ENCODE results near the gene TBC1D22A. TPM values are rescaled to one million over a fixed set of nuclear protein-coding genes. Genes with fewer than 3 reads are reported as not detected.

The TBC1D22A gene
- polyA plus RNA-seq, 4 donors: 17.7 to 26.4 (median 21.0) TPM

- WGBS, 3 donors: 97% methylated on average over 5 of the region's 5 CpGs
- peaks cover 0 to 6% (median 0%) of the 10 kb centered on the region in 3 donors for H3K36me3 ChIP-seq (ENCODE audit: control insufficient read depth in 3 of 3, insufficient read depth in 2 of 3, low read depth in 1 of 3, low read length in 3 of 3)
These were observed 344.4 kb downstream of the TBC1D22A start for GRCh38 chr22:47106806-47107205.

GRCh38 chr22:47107431-47107830 is 345.0 kb downstream of the TBC1D22A start:
- 79 to 87% (median 80%) methylated on average over 2 of the region's 2 CpGs for WGBS, 3 donors
- FAIRE-seq: no peak

More at GRCh38 chr22:47106806-47107205, 344.4 kb downstream of the TBC1D22A start:
- H3K4me1 ChIP-seq (ENCODE audit: control insufficient read depth in 3 of 3, insufficient read depth in 2 of 3, low read depth in 1 of 3, low read length in 2 of 3): peaks cover 0 to 3% (median 0%) of the 10 kb centered on the region in 3 donors
- no peaks in the 10 kb centered on the region for H3K9me3 ChIP-seq (ENCODE audit: control insufficient read depth in 2 of 2, insufficient read depth in 1 of 2, low read depth in 1 of 2, low read length in 1 of 2)
- H3K27ac ChIP-seq (ENCODE audit: low read depth in 1 of 3, low read length in 2 of 3): no peak overlapping the region
- no peak overlapping the region for H3K4me3 ChIP-seq (ENCODE audit: low read depth in 1 of 3, low read length in 3 of 3)
- DNase-seq: no peak
- no peak for FAIRE-seq
- no peaks in the 10 kb centered on the region for H3K27me3 ChIP-seq (ENCODE audit: control insufficient read depth in 3 of 3, insufficient read depth in 3 of 3, low read length in 3 of 3)

GRCh38 chr22:47110817-47111443 is 348.5 kb downstream of the TBC1D22A start:
- no peak for DNase-seq
- FAIRE-seq: no peak
- Histone ChIP-seq H3K9me3 (ENCODE audit: control insufficient read depth in 2 of 2, insufficient read depth in 1 of 2, low read depth in 1 of 2, low read length in 1 of 2) (no peaks in the 10 kb centered on the region), H3K36me3 (ENCODE audit: control insufficient read depth in 3 of 3, insufficient read depth in 2 of 3, low read depth in 1 of 3, low read length in 3 of 3) (peaks cover 0 to 16% (median 0%) of the 10 kb centered on the region in 3 donors), H3K27me3 (ENCODE audit: control insufficient read depth in 3 of 3, insufficient read depth in 3 of 3, low read length in 3 of 3) (no peaks in the 10 kb centered on the region), H3K4me1 (ENCODE audit: control insufficient read depth in 3 of 3, insufficient read depth in 2 of 3, low read depth in 1 of 3, low read length in 2 of 3) (peaks cover 0 to 2% (median 0%) of the 10 kb centered on the region in 3 donors), H3K27ac (ENCODE audit: low read depth in 1 of 3, low read length in 2 of 3) (no peak overlapping the region), H3K4me3 (ENCODE audit: low read depth in 1 of 3, low read length in 3 of 3) (no peak overlapping the region)
- 89 to 95% (median 92%) methylated on average over 18 of the region's 18 CpGs for WGBS, 3 donors

More at GRCh38 chr22:47107431-47107830, 345.0 kb downstream of the TBC1D22A start:
- DNase-seq: no peak
- H3K4me1 ChIP-seq (ENCODE audit: control insufficient read depth in 3 of 3, insufficient read depth in 2 of 3, low read depth in 1 of 3, low read length in 2 of 3): peaks cover 0 to 3% (median 0%) of the 10 kb centered on the region in 3 donors
- no peaks in the 10 kb centered on the region for H3K27me3 ChIP-seq (ENCODE audit: control insufficient read depth in 3 of 3, insufficient read depth in 3 of 3, low read length in 3 of 3)
- no peak overlapping the region for H3K27ac ChIP-seq (ENCODE audit: low read depth in 1 of 3, low read length in 2 of 3)
- no peak overlapping the region for H3K4me3 ChIP-seq (ENCODE audit: low read depth in 1 of 3, low read length in 3 of 3)
- no peaks in the 10 kb centered on the region for H3K9me3 ChIP-seq (ENCODE audit: control insufficient read depth in 2 of 2, insufficient read depth in 1 of 2, low read depth in 1 of 2, low read length in 1 of 2)
- H3K36me3 ChIP-seq (ENCODE audit: control insufficient read depth in 3 of 3, insufficient read depth in 2 of 3, low read depth in 1 of 3, low read length in 3 of 3): peaks cover 0 to 12% (median 0%) of the 10 kb centered on the region in 3 donors

- H3K9me3 ChIP-seq (ENCODE audit: control insufficient read depth in 2 of 2, insufficient read depth in 1 of 2, low read depth in 1 of 2, low read length in 1 of 2): no peaks in the 10 kb centered on the region
- no peak overlapping the region for H3K4me3 ChIP-seq (ENCODE audit: low read depth in 1 of 3, low read length in 3 of 3)
- no peak for FAIRE-seq
- H3K27me3 ChIP-seq (ENCODE audit: control insufficient read depth in 3 of 3, insufficient read depth in 3 of 3, low read length in 3 of 3): no peaks in the 10 kb centered on the region
- H3K4me1 ChIP-seq (ENCODE audit: control insufficient read depth in 3 of 3, insufficient read depth in 2 of 3, low read depth in 1 of 3, low read length in 2 of 3): peaks cover 0 to 2% (median 0%) of the 10 kb centered on the region in 3 donors
- DNase-seq: no peak
- 92 to 95% (median 94%) methylated on average over 28 to 29 of the region's 29 CpGs for WGBS, 3 donors
- H3K36me3 ChIP-seq (ENCODE audit: control insufficient read depth in 3 of 3, insufficient read depth in 2 of 3, low read depth in 1 of 3, low read length in 3 of 3): peaks cover 0 to 16% (median 0%) of the 10 kb centered on the region in 3 donors
- H3K27ac ChIP-seq (ENCODE audit: low read depth in 1 of 3, low read length in 2 of 3): no peak overlapping the region
These were observed 349.5 kb downstream of the TBC1D22A start for GRCh38 chr22:47111626-47112581.

DNA sequence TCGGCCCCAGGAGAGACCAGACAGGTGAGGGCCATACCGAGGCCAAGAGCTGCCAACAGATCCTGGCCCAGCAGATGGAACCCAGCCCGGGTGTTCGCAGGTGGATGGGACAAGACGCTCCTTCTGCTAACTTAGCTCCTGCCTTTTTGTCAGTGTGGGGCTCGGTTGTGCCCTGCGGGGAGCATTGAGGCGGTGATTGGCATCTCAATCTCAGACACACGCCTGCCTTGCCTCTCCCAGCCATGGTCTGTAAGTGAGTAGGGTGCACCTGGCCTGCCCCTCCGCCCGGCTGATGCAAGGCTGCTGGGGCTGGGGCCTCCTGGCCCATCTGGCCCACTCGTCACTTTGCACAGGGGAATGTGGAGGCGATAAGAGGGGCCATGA is 350.1 kb downstream of the TBC1D22A start:
- 93 to 98% (median 94%) methylated on average over 11 to 13 of the region's 13 CpGs for WGBS, 3 donors
- no peak overlapping the region for H3K4me3 ChIP-seq (ENCODE audit: low read depth in 1 of 3, low read length in 3 of 3)
- peaks cover 0 to 16% (median 0%) of the 10 kb centered on the region in 3 donors for H3K36me3 ChIP-seq (ENCODE audit: control insufficient read depth in 3 of 3, insufficient read depth in 2 of 3, low read depth in 1 of 3, low read length in 3 of 3)
- H3K27ac ChIP-seq (ENCODE audit: low read depth in 1 of 3, low read length in 2 of 3): no peak overlapping the region
- DNase-seq (no peak), FAIRE-seq (no peak)
- no peaks in the 10 kb centered on the region for H3K9me3 ChIP-seq (ENCODE audit: control insufficient read depth in 2 of 2, insufficient read depth in 1 of 2, low read depth in 1 of 2, low read length in 1 of 2)
- peaks cover 0 to 2% (median 0%) of the 10 kb centered on the region in 3 donors for H3K4me1 ChIP-seq (ENCODE audit: control insufficient read depth in 3 of 3, insufficient read depth in 2 of 3, low read depth in 1 of 3, low read length in 2 of 3)
- H3K27me3 ChIP-seq (ENCODE audit: control insufficient read depth in 3 of 3, insufficient read depth in 3 of 3, low read length in 3 of 3): no peaks in the 10 kb centered on the region

DNA sequence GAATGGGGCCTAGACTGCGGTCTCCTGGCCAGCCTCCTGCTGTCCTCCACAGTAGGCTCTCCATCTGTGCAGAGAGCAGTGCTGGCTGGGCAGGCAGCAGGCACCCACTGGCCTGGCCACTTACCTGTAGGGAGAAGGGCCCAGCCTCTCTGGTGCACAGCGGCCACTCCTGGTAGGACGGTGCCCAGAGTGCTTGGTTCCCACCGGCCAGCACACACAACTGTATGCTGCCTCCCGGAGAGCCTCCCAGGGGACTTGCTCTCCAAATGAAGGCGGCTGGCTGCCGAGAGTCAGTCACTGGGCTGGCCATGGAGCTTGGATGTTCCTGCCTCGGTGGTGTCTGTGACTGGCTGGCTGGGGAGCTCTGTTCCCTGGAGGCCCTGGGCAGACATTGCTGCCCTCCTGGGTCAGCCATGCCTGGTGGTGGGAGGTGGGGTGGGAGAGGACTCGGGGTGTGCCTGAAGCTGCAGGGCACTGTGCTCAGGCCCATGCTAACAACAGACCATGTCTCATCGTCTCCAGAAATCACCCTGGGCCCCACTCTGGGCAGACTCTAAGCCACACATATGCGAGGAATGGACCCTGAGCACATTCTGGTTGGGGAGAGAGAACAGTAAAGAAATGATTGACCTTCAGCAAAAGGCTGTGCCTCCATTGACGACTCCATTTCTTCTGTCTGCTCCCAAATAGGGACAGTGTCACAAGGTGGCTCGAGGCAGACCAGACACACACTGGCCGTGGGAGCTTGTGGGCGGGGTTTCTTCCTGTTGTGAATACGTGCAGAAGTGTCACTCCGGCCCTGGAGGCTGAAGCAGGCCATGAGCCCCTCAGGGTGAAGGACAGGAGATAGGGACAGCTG is 350.8 kb downstream of the TBC1D22A start:
- H3K27me3 ChIP-seq (ENCODE audit: control insufficient read depth in 3 of 3, insufficient read depth in 3 of 3, low read length in 3 of 3): no peaks in the 10 kb centered on the region
- H3K9me3 ChIP-seq (ENCODE audit: control insufficient read depth in 2 of 2, insufficient read depth in 1 of 2, low read depth in 1 of 2, low read length in 1 of 2): no peaks in the 10 kb centered on the region
- DNase-seq: no peak
- H3K4me1 ChIP-seq (ENCODE audit: control insufficient read depth in 3 of 3, insufficient read depth in 2 of 3, low read depth in 1 of 3, low read length in 2 of 3): peaks cover 0 to 2% (median 0%) of the 10 kb centered on the region in 3 donors
- H3K4me3 ChIP-seq (ENCODE audit: low read depth in 1 of 3, low read length in 3 of 3): no peak overlapping the region
- H3K27ac ChIP-seq (ENCODE audit: low read depth in 1 of 3, low read length in 2 of 3): no peak overlapping the region
- peaks cover 0 to 16% (median 0%) of the 10 kb centered on the region in 3 donors for H3K36me3 ChIP-seq (ENCODE audit: control insufficient read depth in 3 of 3, insufficient read depth in 2 of 3, low read depth in 1 of 3, low read length in 3 of 3)
- FAIRE-seq: no peak
- WGBS, 3 donors: 92 to 97% (median 95%) methylated on average over 17 of the region's 17 CpGs

- DNase-seq: no peak
- peaks cover 0 to 16% (median 0%) of the 10 kb centered on the region in 3 donors for H3K36me3 ChIP-seq (ENCODE audit: control insufficient read depth in 3 of 3, insufficient read depth in 2 of 3, low read depth in 1 of 3, low read length in 3 of 3)
- H3K4me1 ChIP-seq (ENCODE audit: control insufficient read depth in 3 of 3, insufficient read depth in 2 of 3, low read depth in 1 of 3, low read length in 2 of 3): peaks cover 0 to 2% (median 0%) of the 10 kb centered on the region in 3 donors
- no peaks in the 10 kb centered on the region for H3K9me3 ChIP-seq (ENCODE audit: control insufficient read depth in 2 of 2, insufficient read depth in 1 of 2, low read depth in 1 of 2, low read length in 1 of 2)
- H3K27ac ChIP-seq (ENCODE audit: low read depth in 1 of 3, low read length in 2 of 3): no peak overlapping the region
- H3K4me3 ChIP-seq (ENCODE audit: low read depth in 1 of 3, low read length in 3 of 3): no peak overlapping the region
- FAIRE-seq: no peak
- H3K27me3 ChIP-seq (ENCODE audit: control insufficient read depth in 3 of 3, insufficient read depth in 3 of 3, low read length in 3 of 3): no peaks in the 10 kb centered on the region
- 90 to 96% (median 94%) methylated on average over 8 of the region's 8 CpGs for WGBS, 3 donors
These were observed 351.5 kb downstream of the TBC1D22A start for GRCh38 chr22:47113853-47114415.
